ENCODE results near the gene GH1. TPM values are rescaled to one million over a fixed set of nuclear protein-coding genes. Genes with fewer than 3 reads are reported as not detected.
A peak's percentile ranks its signal among the peaks of the same experiment; 100 is the strongest.

Gene GH1
- total and polyA plus RNA-seq, 2 of the 13 experiments (the other 11 are each of a cell fraction or from before 2014, with no cell fraction given) = not detected

DNA sequence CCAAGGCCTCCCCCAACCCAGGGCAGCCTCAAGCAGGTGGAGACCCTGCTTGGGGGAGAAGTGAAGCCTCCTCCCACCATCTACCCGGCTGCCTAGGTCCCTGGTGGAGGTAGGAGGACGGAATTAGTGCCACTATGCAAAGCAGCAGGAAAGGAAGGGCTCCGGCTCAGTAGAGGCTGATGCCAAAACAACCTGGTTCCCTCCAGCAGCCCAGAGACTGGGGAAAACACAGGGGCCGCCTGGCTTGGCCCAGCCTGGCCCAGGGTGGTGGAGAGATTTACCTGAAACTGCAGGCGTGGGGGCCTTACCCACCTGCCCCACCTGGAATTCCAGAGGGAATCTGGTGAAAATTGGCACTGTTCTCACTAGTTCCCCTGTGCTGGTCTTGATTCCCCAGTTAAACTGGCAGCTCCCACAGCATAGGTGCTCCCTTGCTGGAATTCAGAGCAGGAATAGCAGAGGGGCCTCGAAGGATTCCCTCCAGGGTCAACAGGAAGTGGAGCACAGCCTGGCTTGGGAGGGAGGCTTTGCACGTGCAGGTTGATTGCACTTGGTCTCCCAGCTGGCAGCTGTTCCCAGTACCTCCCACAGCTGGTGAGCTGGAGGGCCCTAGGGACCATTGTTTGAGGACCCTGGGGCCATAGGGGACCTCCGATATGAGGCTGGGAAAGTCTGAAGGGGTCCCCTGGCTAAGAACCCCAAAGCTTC lies 9.0 kb upstream of the GH1 start:
- no peaks in the 10 kb centered on the region for H3K79me2 ChIP-seq (ENCODE audit: insufficient read depth, low read length)
- FAIRE-seq (no peak), ATAC-seq (no peak), DNase-seq (ENCODE audit: low spot score) (no peak)
- ChIA-PET CTCF (ENCODE audit: low intra/inter-chr PET ratio, low total read pairs) (no interaction called here), POLR2A (no interaction called here)
- no peak overlapping the region for H3K9ac ChIP-seq (ENCODE audit: insufficient read depth, low read depth, low read length)
- intact Hi-C loops (cut with micrococcal nuclease; ENCODE audit: unreplicated experiment) (no loop called here), in situ Hi-C loops (cut with HindIII; ENCODE audit: extremely low pct_ligation_motif_present, low pct_unique_long_range_greater_than_20kb) (loop anchor here (10.0 kb wide), 1 partner anchor 207 kb away; the partner anchor contains the start of gene ERN1)
- H3K27ac ChIP-seq (ENCODE audit: extremely low read length, insufficient read depth, low read length) = no peak overlapping the region
- no TSS peak for BruUV-seq (replicated peaks)
- no peak overlapping the region for H3K4me2 ChIP-seq (ENCODE audit: low read depth, low read length)
- no peaks in the 10 kb centered on the region for H3K36me3 ChIP-seq (replicated peaks in 1 of 2; ENCODE audit: control insufficient read depth in 1 of 2, insufficient read depth in 2 of 2, low read length in 2 of 2)
- peaks cover 18 to 64% of the 10 kb centered on the region in 2 experiments for H3K27me3 ChIP-seq (ENCODE audit: control insufficient read depth in 1 of 2, insufficient read depth in 2 of 2, low read length in 2 of 2)
- no peak overlapping the region for H3K4me3 ChIP-seq (replicated peaks in 1 of 3; ENCODE audit: insufficient read depth in 1 of 3, low read depth in 2 of 3, low read length in 3 of 3)
- H3K4me1 ChIP-seq (ENCODE audit: insufficient read depth, low read length) = peaks cover 21% of the 10 kb centered on the region
- 0% methylated on average over 7 of the region's 8 CpGs for WGBS (ENCODE audit: low lambda C conversion rate)
- no peaks in the 10 kb centered on the region for H3K9me3 ChIP-seq (ENCODE audit: low read length)
- no peaks in the 10 kb centered on the region; the same call in 1 of the 2 replicates for H4K20me1 ChIP-seq (ENCODE audit: insufficient read depth, low read length)
- no peak overlapping the region for H2AFZ ChIP-seq (ENCODE audit: low read length)
- TF ChIP-seq ZNF598 (CRISPR knock-in tag; IDR thresholded peaks at IDR 0.05; ENCODE audit: borderline replicate concordance) (no peak), ZNF703 (CRISPR knock-in tag; IDR thresholded peaks at IDR 0.05; ENCODE audit: borderline replicate concordance) (no peak), ZNF263 (CRISPR knock-in tag; IDR thresholded peaks at IDR 0.05) (peak; percentile 92), ZNF775 (CRISPR knock-in tag; IDR thresholded peaks at IDR 0.05; ENCODE audit: borderline replicate concordance) (no peak), FOXM1 (CRISPR knock-in tag; IDR thresholded peaks at IDR 0.05) (no peak), ZNF44 (CRISPR knock-in tag; IDR thresholded peaks at IDR 0.05) (no peak), ZNF432 (CRISPR knock-in tag; IDR thresholded peaks at IDR 0.05; ENCODE audit: borderline replicate concordance) (no peak), ZNF891 (CRISPR knock-in tag; IDR thresholded peaks at IDR 0.05) (no peak), ZNF674 (CRISPR knock-in tag; IDR thresholded peaks at IDR 0.05; ENCODE audit: low read depth) (no peak), ZNF570 (CRISPR knock-in tag; IDR thresholded peaks at IDR 0.05; ENCODE audit: borderline replicate concordance) (no peak), MAFF (IDR thresholded peaks at IDR 0.05; ENCODE audit: low read depth, low read length) (no peak), MED8 (CRISPR knock-in tag; IDR thresholded peaks at IDR 0.05; ENCODE audit: insufficient replicate concordance) (no peak)
- TF ChIP-seq, protein P1, sequence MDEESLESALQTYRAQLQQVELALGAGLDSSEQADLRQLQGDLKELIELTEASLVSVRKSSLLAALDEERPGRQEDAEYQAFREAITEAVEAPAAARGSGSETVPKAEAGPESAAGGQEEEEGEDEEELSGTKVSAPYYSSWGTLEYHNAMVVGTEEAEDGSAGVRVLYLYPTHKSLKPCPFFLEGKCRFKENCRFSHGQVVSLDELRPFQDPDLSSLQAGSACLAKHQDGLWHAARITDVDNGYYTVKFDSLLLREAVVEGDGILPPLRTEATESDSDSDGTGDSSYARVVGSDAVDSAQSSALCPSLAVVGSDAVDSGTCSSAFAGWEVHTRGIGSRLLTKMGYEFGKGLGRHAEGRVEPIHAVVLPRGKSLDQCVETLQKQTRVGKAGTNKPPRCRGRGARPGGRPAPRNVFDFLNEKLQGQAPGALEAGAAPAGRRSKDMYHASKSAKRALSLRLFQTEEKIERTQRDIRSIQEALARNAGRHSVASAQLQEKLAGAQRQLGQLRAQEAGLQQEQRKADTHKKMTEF (CRISPR knock-in tag; IDR thresholded peaks at IDR 0.05) = no peak
- TF ChIP-seq, protein P2, sequence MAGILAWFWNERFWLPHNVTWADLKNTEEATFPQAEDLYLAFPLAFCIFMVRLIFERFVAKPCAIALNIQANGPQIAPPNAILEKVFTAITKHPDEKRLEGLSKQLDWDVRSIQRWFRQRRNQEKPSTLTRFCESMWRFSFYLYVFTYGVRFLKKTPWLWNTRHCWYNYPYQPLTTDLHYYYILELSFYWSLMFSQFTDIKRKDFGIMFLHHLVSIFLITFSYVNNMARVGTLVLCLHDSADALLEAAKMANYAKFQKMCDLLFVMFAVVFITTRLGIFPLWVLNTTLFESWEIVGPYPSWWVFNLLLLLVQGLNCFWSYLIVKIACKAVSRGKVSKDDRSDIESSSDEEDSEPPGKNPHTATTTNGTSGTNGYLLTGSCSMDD (CRISPR knock-in tag; IDR thresholded peaks at IDR 0.05) = no peak
- TF ChIP-seq, protein P3, sequence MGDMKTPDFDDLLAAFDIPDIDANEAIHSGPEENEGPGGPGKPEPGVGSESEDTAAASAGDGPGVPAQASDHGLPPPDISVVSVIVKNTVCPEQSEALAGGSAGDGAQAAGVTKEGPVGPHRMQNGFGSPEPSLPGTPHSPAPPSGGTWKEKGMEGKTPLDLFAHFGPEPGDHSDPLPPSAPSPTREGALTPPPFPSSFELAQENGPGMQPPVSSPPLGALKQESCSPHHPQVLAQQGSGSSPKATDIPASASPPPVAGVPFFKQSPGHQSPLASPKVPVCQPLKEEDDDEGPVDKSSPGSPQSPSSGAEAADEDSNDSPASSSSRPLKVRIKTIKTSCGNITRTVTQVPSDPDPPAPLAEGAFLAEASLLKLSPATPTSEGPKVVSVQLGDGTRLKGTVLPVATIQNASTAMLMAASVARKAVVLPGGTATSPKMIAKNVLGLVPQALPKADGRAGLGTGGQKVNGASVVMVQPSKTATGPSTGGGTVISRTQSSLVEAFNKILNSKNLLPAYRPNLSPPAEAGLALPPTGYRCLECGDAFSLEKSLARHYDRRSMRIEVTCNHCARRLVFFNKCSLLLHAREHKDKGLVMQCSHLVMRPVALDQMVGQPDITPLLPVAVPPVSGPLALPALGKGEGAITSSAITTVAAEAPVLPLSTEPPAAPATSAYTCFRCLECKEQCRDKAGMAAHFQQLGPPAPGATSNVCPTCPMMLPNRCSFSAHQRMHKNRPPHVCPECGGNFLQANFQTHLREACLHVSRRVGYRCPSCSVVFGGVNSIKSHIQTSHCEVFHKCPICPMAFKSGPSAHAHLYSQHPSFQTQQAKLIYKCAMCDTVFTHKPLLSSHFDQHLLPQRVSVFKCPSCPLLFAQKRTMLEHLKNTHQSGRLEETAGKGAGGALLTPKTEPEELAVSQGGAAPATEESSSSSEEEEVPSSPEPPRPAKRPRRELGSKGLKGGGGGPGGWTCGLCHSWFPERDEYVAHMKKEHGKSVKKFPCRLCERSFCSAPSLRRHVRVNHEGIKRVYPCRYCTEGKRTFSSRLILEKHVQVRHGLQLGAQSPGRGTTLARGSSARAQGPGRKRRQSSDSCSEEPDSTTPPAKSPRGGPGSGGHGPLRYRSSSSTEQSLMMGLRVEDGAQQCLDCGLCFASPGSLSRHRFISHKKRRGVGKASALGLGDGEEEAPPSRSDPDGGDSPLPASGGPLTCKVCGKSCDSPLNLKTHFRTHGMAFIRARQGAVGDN (CRISPR knock-in tag; IDR thresholded peaks at IDR 0.05) = peak; percentile 29

All from HepG2 (cell line).